Progenitor cell of endocrine pancreas (in vitro differentiated cells): ENCODE data around the gene FBXW7. TPM values are rescaled to one million over a fixed set of nuclear protein-coding genes. Genes with fewer than 3 reads are reported as not detected.

Source experiments
- DNase-seq: peaks from one replicate; pipeline ENCODE4 v3.0.0; 2021; ENCODE audit warnings: low spot score; ENCODE audit not compliant: unreplicated experiment
- H3K27ac Mint-ChIP-seq: 2 replicates; pipeline ENCODE4 v1.8.0; 2021; ENCODE audit warnings: mild to moderate bottlenecking, moderate library complexity, mixed read lengths
- H3K27me3 Mint-ChIP-seq: 2 replicates; pipeline ENCODE4 v1.8.0; 2021; ENCODE audit warnings: mixed read lengths
- H3K36me3 Mint-ChIP-seq: 2 replicates; pipeline ENCODE4 v1.8.0; 2022; ENCODE audit warnings: mixed read lengths; ENCODE audit not compliant: insufficient read depth
- H3K4me1 Mint-ChIP-seq: 2 replicates; pipeline ENCODE4 v1.8.0; 2021; ENCODE audit warnings: low read depth, mixed read lengths
- H3K4me3 Mint-ChIP-seq: 2 replicates; pipeline ENCODE4 v1.8.0; 2021; ENCODE audit warnings: low read depth, mild to moderate bottlenecking, moderate library complexity, mixed read lengths
- H3K9me3 Mint-ChIP-seq: 2 replicates; pipeline ENCODE4 v1.8.0; 2021; ENCODE audit warnings: low read depth, mixed read lengths
- total RNA-seq: library from RNA; stranded (reverse); gene quantifications from 2 replicates; pipeline ENCODE4 v1.2.1, GENCODE V29; 2021
- TF ChIP-seq, protein P1 (sequence below): fragments of 200-600 bp; sonication (generic); IDR thresholded peaks from one replicate; pipeline ENCODE4 v1.5.0; 2021; ENCODE audit warnings: antibody characterized with exemption, mild to moderate bottlenecking; ENCODE audit not compliant: unreplicated experiment

The FBXW7 gene
- total RNA-seq, 1 donor from 2014 or later = 52.1 TPM

DNA sequence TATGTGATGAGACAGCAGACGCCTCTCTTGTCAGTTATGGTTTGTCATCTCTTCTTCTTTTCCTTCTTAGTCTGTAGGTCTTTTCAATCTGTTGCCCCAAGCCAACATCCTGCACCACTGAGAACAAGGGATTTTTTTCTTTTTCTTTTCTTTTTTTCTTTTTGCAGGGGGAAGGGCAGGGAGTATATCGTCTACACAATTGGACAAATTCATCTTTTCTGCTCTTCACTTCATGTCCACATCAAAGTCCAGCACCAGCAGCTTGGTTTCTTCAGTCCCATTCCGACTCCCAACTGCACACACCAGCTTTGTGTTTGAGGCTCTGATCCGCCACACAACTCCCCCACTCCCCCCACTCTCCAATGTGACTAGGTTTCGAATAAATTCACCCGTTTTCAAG is 213.2 kb downstream of the FBXW7 start:
- no peak overlapping the region for H3K27ac Mint-ChIP-seq
- peaks cover 10% of the 10 kb centered on the region for H3K36me3 Mint-ChIP-seq
- peaks cover 11% of the 10 kb centered on the region for H3K4me1 Mint-ChIP-seq
- no peak for DNase-seq
- no peaks in the 10 kb centered on the region for H3K9me3 Mint-ChIP-seq
- TF ChIP-seq, protein P1, sequence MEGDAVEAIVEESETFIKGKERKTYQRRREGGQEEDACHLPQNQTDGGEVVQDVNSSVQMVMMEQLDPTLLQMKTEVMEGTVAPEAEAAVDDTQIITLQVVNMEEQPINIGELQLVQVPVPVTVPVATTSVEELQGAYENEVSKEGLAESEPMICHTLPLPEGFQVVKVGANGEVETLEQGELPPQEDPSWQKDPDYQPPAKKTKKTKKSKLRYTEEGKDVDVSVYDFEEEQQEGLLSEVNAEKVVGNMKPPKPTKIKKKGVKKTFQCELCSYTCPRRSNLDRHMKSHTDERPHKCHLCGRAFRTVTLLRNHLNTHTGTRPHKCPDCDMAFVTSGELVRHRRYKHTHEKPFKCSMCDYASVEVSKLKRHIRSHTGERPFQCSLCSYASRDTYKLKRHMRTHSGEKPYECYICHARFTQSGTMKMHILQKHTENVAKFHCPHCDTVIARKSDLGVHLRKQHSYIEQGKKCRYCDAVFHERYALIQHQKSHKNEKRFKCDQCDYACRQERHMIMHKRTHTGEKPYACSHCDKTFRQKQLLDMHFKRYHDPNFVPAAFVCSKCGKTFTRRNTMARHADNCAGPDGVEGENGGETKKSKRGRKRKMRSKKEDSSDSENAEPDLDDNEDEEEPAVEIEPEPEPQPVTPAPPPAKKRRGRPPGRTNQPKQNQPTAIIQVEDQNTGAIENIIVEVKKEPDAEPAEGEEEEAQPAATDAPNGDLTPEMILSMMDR = no peak
- no peak overlapping the region for H3K4me3 Mint-ChIP-seq
- H3K27me3 Mint-ChIP-seq = no peaks in the 10 kb centered on the region

DNA sequence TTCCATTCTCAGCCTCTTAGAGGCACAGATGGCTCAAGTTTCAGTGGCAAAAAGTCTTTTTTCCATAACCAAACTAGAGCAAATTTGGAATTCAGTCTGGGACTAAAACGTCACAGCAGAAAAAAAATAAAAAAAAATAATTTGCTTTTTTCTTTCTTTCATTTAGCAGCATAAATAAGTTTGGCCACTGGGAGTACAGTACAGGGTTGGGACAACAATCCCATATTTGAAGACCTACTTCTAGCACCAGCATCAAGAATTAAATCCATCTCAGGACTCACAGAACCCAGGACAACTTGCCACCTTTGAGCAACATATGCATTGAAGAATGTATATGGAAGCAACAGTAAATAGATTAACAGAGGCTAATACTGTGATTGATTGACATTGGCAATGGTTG is 214.0 kb downstream of the FBXW7 start:
- Mint-ChIP-seq H3K9me3 (no peaks in the 10 kb centered on the region), H3K27ac (no peak overlapping the region), H3K36me3 (peaks cover 9% of the 10 kb centered on the region), H3K27me3 (no peaks in the 10 kb centered on the region), H3K4me3 (no peak overlapping the region), H3K4me1 (peaks cover 11% of the 10 kb centered on the region)
- TF ChIP-seq, protein P1 = no peak
- no peak for DNase-seq

DNA sequence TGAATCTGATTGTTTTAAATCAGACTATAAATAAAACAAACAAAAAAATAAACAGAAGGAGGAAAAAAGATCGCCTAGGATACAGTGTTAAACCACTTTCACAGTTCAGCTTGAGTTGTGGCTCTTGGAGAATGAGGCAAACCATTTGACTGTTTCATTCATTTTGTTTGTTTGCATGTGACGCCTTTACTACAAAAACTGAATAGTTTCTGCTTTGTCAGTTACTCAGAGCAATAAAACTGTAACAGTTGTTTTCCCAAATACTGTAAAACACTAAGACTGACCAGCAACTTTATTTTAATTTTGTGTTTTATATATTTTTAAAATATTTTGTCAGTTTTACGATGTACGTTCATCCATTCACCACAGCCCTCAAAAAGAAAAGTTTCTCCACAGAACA is 214.5 kb downstream of the FBXW7 start:
- TF ChIP-seq, protein P1 = no peak
- peaks cover 9% of the 10 kb centered on the region for H3K36me3 Mint-ChIP-seq
- no peak for DNase-seq
- H3K4me1 Mint-ChIP-seq = peaks cover 11% of the 10 kb centered on the region
- no peak overlapping the region for H3K4me3 Mint-ChIP-seq
- no peak overlapping the region for H3K27ac Mint-ChIP-seq
- H3K9me3 Mint-ChIP-seq = no peaks in the 10 kb centered on the region
- H3K27me3 Mint-ChIP-seq = no peaks in the 10 kb centered on the region

DNA sequence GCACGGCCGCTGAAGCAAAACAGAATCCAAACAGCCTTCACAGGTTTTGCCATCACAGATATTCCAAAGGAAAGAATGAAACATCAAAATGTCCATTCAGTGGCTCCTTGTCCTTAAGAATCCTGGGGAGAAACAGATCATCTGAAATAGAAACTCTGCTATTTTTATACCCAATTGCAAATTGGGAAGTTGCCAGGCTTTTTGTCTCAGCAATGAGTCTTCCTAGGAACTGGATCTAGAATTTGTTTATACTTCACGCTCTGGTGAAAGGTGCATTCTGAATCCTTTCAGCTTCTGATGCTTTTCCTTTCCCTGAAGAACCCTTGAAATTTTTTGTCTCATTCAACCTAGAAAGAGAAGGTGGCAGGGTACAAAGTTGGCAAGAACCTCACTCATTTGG is 218.9 kb downstream of the FBXW7 start:
- Mint-ChIP-seq H3K36me3 (peaks cover 1% of the 10 kb centered on the region), H3K4me1 (no peaks in the 10 kb centered on the region), H3K9me3 (no peaks in the 10 kb centered on the region), H3K27ac (no peak overlapping the region), H3K27me3 (no peaks in the 10 kb centered on the region), H3K4me3 (no peak overlapping the region)
- TF ChIP-seq, protein P1 = no peak
- DNase-seq = no peak

DNA sequence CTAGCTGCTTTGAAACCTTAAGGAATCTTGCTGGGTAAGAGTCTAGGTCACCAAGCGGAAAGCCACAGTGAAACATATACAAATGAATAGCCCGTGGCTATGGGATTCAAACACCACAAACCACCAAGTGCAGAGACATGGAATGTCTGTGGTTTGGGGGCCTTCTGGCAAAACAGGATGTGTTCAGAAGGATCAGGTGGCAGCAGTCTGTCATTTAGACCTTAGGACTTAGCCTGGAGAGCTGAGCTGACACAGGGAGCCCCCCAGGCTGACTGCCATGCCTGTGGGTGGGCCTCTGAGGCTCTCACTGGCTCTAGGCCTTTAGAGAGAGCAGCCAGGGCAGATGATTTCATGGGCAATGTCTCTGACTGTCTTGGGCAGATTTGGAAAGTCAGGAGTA is 225.6 kb downstream of the FBXW7 start:
- Mint-ChIP-seq H3K27me3 (no peaks in the 10 kb centered on the region), H3K36me3 (no peaks in the 10 kb centered on the region), H3K4me1 (peaks cover 4% of the 10 kb centered on the region), H3K9me3 (no peaks in the 10 kb centered on the region), H3K4me3 (no peak overlapping the region), H3K27ac (no peak overlapping the region)
- no peak for DNase-seq
- TF ChIP-seq, protein P1 = no peak

DNA sequence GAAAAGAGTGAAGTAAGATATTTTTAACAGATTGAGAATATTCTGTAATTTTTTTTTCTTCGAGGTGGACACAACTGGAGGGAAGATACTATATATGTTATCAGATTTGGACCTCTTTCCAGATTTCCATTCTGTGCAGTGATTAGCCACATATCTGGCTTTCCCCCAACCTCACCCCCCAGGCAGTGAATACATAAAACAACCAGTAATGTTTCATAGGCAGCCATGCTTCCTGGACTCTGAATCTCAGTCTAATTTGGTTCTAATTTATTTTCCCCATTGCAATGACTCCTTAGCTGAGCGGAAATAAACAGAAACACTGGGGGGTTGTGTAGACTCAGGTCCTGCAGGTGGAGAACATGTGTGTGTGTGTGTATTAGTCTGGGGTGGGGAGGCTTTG is 226.5 kb downstream of the FBXW7 start:
- H3K4me3 Mint-ChIP-seq = no peak overlapping the region
- no peaks in the 10 kb centered on the region for H3K9me3 Mint-ChIP-seq
- H3K36me3 Mint-ChIP-seq = no peaks in the 10 kb centered on the region
- peaks cover 6% of the 10 kb centered on the region for H3K4me1 Mint-ChIP-seq
- TF ChIP-seq, protein P1 = no peak
- no peak for DNase-seq
- no peaks in the 10 kb centered on the region for H3K27me3 Mint-ChIP-seq
- H3K27ac Mint-ChIP-seq = no peak overlapping the region
